ENCODE data around the gene STYX. TPM values are rescaled to one million over a fixed set of nuclear protein-coding genes. Genes with fewer than 3 reads are reported as not detected.
A peak's percentile ranks its signal among the peaks of the same experiment; 100 is the strongest.

The STYX gene
- total RNA-seq, 1 experiment from 2014 or later = 22.8 TPM

DNA sequence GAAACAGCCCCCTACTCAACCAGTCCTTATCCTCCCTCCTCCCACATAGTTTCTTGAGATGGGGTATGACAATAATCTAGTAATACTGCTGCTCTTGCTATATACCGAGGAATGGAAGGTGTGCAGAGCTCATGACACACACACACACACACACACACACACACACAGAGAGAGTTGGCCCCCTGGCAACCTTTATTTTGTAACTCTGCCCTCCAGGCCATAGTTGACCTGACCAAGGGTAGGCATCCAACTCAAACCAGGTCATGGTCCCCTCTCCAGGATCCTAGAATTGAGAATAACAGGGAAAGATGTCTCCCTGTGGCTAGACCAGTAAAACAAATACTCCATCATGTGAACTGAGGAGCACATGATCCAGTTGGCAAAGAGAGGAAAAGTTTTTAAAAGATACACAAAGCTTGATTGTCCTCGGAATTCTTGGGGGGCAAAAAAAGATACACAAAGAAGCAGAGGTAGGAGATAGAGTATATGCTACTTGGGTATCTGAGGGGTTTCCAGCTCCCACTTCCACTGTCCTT, 45.9 kb upstream of the STYX start (continued):
- TF ChIP-seq, protein P1, sequence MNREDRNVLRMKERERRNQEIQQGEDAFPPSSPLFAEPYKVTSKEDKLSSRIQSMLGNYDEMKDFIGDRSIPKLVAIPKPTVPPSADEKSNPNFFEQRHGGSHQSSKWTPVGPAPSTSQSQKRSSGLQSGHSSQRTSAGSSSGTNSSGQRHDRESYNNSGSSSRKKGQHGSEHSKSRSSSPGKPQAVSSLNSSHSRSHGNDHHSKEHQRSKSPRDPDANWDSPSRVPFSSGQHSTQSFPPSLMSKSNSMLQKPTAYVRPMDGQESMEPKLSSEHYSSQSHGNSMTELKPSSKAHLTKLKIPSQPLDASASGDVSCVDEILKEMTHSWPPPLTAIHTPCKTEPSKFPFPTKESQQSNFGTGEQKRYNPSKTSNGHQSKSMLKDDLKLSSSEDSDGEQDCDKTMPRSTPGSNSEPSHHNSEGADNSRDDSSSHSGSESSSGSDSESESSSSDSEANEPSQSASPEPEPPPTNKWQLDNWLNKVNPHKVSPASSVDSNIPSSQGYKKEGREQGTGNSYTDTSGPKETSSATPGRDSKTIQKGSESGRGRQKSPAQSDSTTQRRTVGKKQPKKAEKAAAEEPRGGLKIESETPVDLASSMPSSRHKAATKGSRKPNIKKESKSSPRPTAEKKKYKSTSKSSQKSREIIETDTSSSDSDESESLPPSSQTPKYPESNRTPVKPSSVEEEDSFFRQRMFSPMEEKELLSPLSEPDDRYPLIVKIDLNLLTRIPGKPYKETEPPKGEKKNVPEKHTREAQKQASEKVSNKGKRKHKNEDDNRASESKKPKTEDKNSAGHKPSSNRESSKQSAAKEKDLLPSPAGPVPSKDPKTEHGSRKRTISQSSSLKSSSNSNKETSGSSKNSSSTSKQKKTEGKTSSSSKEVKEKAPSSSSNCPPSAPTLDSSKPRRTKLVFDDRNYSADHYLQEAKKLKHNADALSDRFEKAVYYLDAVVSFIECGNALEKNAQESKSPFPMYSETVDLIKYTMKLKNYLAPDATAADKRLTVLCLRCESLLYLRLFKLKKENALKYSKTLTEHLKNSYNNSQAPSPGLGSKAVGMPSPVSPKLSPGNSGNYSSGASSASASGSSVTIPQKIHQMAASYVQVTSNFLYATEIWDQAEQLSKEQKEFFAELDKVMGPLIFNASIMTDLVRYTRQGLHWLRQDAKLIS (CRISPR knock-in tag; IDR thresholded peaks at IDR 0.05; ENCODE audit: borderline replicate concordance) = no peak
- TF ChIP-seq, protein P2, sequence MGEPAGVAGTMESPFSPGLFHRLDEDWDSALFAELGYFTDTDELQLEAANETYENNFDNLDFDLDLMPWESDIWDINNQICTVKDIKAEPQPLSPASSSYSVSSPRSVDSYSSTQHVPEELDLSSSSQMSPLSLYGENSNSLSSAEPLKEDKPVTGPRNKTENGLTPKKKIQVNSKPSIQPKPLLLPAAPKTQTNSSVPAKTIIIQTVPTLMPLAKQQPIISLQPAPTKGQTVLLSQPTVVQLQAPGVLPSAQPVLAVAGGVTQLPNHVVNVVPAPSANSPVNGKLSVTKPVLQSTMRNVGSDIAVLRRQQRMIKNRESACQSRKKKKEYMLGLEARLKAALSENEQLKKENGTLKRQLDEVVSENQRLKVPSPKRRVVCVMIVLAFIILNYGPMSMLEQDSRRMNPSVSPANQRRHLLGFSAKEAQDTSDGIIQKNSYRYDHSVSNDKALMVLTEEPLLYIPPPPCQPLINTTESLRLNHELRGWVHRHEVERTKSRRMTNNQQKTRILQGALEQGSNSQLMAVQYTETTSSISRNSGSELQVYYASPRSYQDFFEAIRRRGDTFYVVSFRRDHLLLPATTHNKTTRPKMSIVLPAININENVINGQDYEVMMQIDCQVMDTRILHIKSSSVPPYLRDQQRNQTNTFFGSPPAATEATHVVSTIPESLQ (CRISPR knock-in tag; IDR thresholded peaks at IDR 0.05) = no peak
- TF ChIP-seq ZNF121 (CRISPR knock-in tag; IDR thresholded peaks at IDR 0.05) (no peak), NR1H2 (CRISPR knock-in tag; IDR thresholded peaks at IDR 0.05) (no peak), NFE2L1 (CRISPR knock-in tag; IDR thresholded peaks at IDR 0.05) (no peak), GABPB1 (CRISPR knock-in tag; IDR thresholded peaks at IDR 0.05) (no peak)
- TF ChIP-seq, protein P3, sequence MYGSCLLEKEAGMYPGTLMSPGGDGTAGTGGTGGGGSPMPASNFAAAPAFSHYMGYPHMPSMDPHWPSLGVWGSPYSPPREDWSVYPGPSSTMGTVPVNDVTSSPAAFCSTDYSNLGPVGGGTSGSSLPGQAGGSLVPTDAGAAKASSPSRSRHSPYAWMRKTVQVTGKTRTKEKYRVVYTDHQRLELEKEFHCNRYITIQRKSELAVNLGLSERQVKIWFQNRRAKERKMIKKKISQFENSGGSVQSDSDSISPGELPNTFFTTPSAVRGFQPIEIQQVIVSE (CRISPR knock-in tag; IDR thresholded peaks at IDR 0.05; ENCODE audit: borderline replicate concordance) = no peak
- TF ChIP-seq, protein P4, sequence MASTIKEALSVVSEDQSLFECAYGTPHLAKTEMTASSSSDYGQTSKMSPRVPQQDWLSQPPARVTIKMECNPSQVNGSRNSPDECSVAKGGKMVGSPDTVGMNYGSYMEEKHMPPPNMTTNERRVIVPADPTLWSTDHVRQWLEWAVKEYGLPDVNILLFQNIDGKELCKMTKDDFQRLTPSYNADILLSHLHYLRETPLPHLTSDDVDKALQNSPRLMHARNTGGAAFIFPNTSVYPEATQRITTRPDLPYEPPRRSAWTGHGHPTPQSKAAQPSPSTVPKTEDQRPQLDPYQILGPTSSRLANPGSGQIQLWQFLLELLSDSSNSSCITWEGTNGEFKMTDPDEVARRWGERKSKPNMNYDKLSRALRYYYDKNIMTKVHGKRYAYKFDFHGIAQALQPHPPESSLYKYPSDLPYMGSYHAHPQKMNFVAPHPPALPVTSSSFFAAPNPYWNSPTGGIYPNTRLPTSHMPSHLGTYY (CRISPR knock-in tag; IDR thresholded peaks at IDR 0.05) = no peak
- TF ChIP-seq, protein P5, sequence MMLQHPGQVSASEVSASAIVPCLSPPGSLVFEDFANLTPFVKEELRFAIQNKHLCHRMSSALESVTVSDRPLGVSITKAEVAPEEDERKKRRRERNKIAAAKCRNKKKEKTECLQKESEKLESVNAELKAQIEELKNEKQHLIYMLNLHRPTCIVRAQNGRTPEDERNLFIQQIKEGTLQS (CRISPR knock-in tag; conservative IDR thresholded peaks at IDR 0.05) = no peak

DNA sequence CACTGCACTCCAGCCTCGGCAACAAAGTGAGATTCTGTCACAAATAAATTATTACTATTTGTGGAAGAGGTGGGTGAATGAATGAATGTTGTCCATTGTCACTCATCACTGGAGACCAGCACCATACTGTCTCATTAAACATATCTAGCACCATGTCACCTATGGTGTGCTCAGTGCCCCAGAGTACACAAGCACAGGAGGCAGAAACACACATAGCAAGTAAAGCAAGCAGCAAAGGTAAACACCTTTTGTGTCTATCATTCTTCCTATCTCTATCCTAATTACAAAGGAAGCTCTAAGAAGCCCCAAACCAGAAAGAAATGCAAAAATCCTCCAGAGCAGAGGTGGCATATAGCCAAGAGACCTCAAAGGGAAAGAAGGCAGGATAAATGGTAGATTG, 43.8 kb upstream of the STYX start:
- Mint-ChIP-seq H3K27me3 (ENCODE audit: low read depth) (no peaks in the 10 kb centered on the region), H3K9me3 (no peaks in the 10 kb centered on the region), H3K27ac (0 out of 2 replicates have a peak overlapping the region, but pooled peaks have one; percentile 24), H3K36me3 (no peaks in the 10 kb centered on the region), H3K4me3 (0 out of 2 replicates have a peak overlapping the region, but pooled peaks have one; percentile 23), H3K4me1 (peaks cover 29% of the 10 kb centered on the region)
- TF ChIP-seq SMAD3 (CRISPR knock-in tag; IDR thresholded peaks at IDR 0.05; ENCODE audit: borderline replicate concordance) = no peak
- TF ChIP-seq, protein P1 (CRISPR knock-in tag; IDR thresholded peaks at IDR 0.05; ENCODE audit: borderline replicate concordance) = no peak
- TF ChIP-seq, protein P3 (CRISPR knock-in tag; IDR thresholded peaks at IDR 0.05; ENCODE audit: borderline replicate concordance) = no peak
- TF ChIP-seq ZBTB21 (CRISPR knock-in tag; IDR thresholded peaks at IDR 0.05; ENCODE audit: borderline replicate concordance) = no peak
- TF ChIP-seq, protein P6, sequence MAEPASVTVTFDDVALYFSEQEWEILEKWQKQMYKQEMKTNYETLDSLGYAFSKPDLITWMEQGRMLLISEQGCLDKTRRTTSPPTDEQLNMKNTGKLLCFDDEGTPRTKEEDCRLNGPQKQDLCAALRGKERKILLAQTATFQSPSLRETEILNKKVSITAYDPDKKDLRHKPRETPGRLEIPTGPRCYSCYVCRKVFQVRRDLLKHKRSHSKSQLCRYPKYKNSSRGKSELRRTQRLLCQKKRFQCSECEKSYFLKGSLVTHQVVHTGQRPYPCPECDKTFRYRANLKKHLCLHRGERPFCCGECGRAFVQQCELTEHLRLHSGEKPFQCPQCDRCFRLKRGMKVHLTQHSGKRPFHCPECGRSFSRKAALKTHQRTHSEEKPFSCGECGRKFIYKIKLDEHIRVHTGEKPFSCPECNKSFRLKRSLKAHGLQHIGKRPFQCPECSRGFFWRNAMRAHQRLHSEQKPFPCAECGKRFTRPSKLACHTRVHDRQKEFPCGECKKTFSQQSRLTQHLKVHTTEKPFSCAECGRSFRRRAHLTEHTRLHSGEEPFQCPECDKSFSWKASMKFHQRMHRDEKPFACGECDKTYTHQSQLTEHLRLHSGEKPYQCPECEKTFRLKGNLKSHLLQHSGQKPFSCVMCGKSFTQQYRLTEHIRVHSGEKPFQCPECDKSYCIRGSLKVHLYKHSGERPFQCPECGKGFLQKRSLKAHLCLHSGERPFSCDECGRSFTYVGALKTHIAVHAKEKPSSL (CRISPR knock-in tag; conservative IDR thresholded peaks at IDR 0.05) = no peak
- TF ChIP-seq SMAD4 (CRISPR knock-in tag; IDR thresholded peaks at IDR 0.05) = no peak
- TF ChIP-seq ZNF423 (CRISPR knock-in tag; IDR thresholded peaks at IDR 0.05) = no peak
- DNase-seq (ENCODE audit: low spot score) (no peak), ATAC-seq (peak; percentile 51)
- POLR2A ChIA-PET = no interaction called here
- CTCF ChIA-PET = interaction anchor here (0.6 kb wide), 1 partner anchor 26 kb away, joined by 4 read pairs; no protein-coding TSS in a partner anchor
